Choroid plexus epithelial cell (primary cell): ENCODE results near the gene BMF.

Experiments
- DNase-seq: peaks from one replicate; pipeline ENCODE4 v3.0.0-alpha.2; 2010; ENCODE audit warnings: low read depth
- H3K4me3 ChIP-seq: 2 replicates; pipeline ENCODE4 v1.5.1; 2011; ENCODE audit warnings: low read depth, mild to moderate bottlenecking, control low read depth, low read length, moderate library complexity
- CTCF ChIP-seq: conservative IDR thresholded peaks from 2 replicates; pipeline ENCODE4 v1.5.1; 2011; ENCODE audit warnings: low read depth, mild to moderate bottlenecking, control low read depth, inconsistent platforms, low read length, moderate library complexity

The BMF gene

GRCh38 chr15:40087991-40088928 is 20.4 kb downstream of the BMF start:
- no peak for TF ChIP-seq CTCF
- peak; percentile 61 for DNase-seq
- no peak overlapping the region for H3K4me3 ChIP-seq

- H3K4me3 ChIP-seq, result no peak overlapping the region
- no peak for DNase-seq
- TF ChIP-seq CTCF, result no peak
These were observed 21.4 kb downstream of the BMF start for GRCh38 chr15:40087068-40087810.

- DNase-seq, result no peak
- TF ChIP-seq CTCF, result no peak
- H3K4me3 ChIP-seq, result no peak overlapping the region
These were observed 23.4 kb downstream of the BMF start for GRCh38 chr15:40085266-40085665.

GRCh38 chr15:40084650-40085049 is 24.0 kb downstream of the BMF start:
- TF ChIP-seq CTCF, result no peak
- H3K4me3 ChIP-seq, result no peak overlapping the region
- DNase-seq, result no peak

- DNase-seq, result no peak
- peak overlapping the region; percentile 37 for H3K4me3 ChIP-seq
- no peak for TF ChIP-seq CTCF
These were observed 26.3 kb downstream of the BMF start for GRCh38 chr15:40082195-40082883.

GRCh38 chr15:40081691-40082194 is 26.9 kb downstream of the BMF start:
- H3K4me3 ChIP-seq, result peak overlapping the region; percentile 37
- DNase-seq, result peak; percentile 78
- peak; percentile 34 for TF ChIP-seq CTCF
